PC-3 (cell line): ENCODE results near the gene POP4. TPM values are rescaled to one million over a fixed set of nuclear protein-coding genes. Genes with fewer than 3 reads are reported as not detected.

Experiments
- ATAC-seq: fragments of 200-7000 bp; cut with Tn5 transposase; 2 replicates; pipeline ENCODE4 v1.9.1; 2020; ENCODE audit warnings: mild to moderate bottlenecking, moderate library complexity
- BruUV-seq: library from RNA; stranded (reverse); fragments of 400-500 nt; replicated peaks from 2 replicates; lab custom pipeline; 2021; lab: Mats Ljungman, UMichigan
- CTCF ChIA-PET: fragments of 300-600 bp; sonication (Branson Sonifier 250); formaldehyde crosslinking; loops from one replicate; lab custom pipeline; 2022; ENCODE audit warnings: antibody characterized with exemption; lab: Charles Lee
- POLR2A ChIA-PET: fragments of 300-600 bp; sonication (Branson Sonifier 250); formaldehyde crosslinking; loops from one replicate; lab custom pipeline; 2022; ENCODE audit warnings: antibody characterized with exemption; ENCODE audit not compliant: unreplicated experiment; lab: Charles Lee
- DNase-seq: peaks from one replicate; pipeline ENCODE4 v3.0.0-alpha.2; 2015
- H2AFZ ChIP-seq: fragments of 300-600 bp; sonication (generic); 2 replicates; pipeline ENCODE4 v1.6.0; 2016; ENCODE audit warnings: antibody characterized with exemption, low read length
- H3F3A ChIP-seq: fragments of 300-600 bp; sonication (generic); one replicate; pipeline ENCODE4 v1.6.0; 2017; ENCODE audit warnings: antibody characterized with exemption, low read length, control low read depth, mild to moderate bottlenecking; ENCODE audit not compliant: unreplicated experiment
- H3K27ac ChIP-seq: fragments of 300-600 bp; sonication (generic); 2 replicates; pipeline ENCODE4 v1.5.1; 2016; ENCODE audit warnings: mild to moderate bottlenecking, low read length
- H3K27me3 ChIP-seq: fragments of 300-600 bp; sonication (generic); 2 replicates; pipeline ENCODE4 v1.6.1; 2016; ENCODE audit warnings: low read length, mixed read lengths
- H3K36me3 ChIP-seq: fragments of 300-600 bp; sonication (generic); 2 replicates; pipeline ENCODE4 v1.6.1; 2016; ENCODE audit warnings: low read depth, mixed run types, low read length, mixed read lengths
- H3K4me1 ChIP-seq: fragments of 300-600 bp; sonication (generic); 2 replicates; pipeline ENCODE4 v1.5.1; 2016; ENCODE audit warnings: low read length; ENCODE audit not compliant: insufficient read depth
- H3K4me2 ChIP-seq: fragments of 300-600 bp; sonication (generic); 2 replicates; pipeline ENCODE4 v1.6.0; 2016; ENCODE audit warnings: low read length
- H3K4me3 ChIP-seq: fragments of 300-600 bp; sonication (generic); 2 replicates; pipeline ENCODE4 v1.5.1; 2016; ENCODE audit warnings: mild to moderate bottlenecking, low read length, mixed read lengths
- H3K79me2 ChIP-seq: fragments of 300-600 bp; sonication (generic); 2 replicates; pipeline ENCODE4 v1.6.1; 2017; ENCODE audit warnings: low read length, mixed read lengths
- H3K9ac ChIP-seq: fragments of 300-600 bp; sonication (generic); 2 replicates; pipeline ENCODE4 v1.6.0; 2016; ENCODE audit warnings: mild to moderate bottlenecking, low read length
- H3K9me2 ChIP-seq: fragments of 300-600 bp; sonication (generic); replicated peaks from 2 replicates; pipeline ENCODE4 v1.6.1; 2016; ENCODE audit warnings: mixed run types, low read length, mixed read lengths
- H3K9me3 ChIP-seq: fragments of 300-600 bp; sonication (generic); 2 replicates; pipeline ENCODE4 v1.6.1; 2016; ENCODE audit warnings: low read length, mixed read lengths
- H4K20me1 ChIP-seq: fragments of 300-600 bp; sonication (generic); 2 replicates; pipeline ENCODE4 v1.6.1; 2016; ENCODE audit warnings: low read length, mixed read lengths
- CTCF ChIP-seq: fragments of 300-600 bp; sonication (generic); conservative IDR thresholded peaks from 2 replicates; pipeline ENCODE4 v1.5.1; 2017; ENCODE audit warnings: antibody characterized with exemption, low read depth, mild to moderate bottlenecking, low read length
- EZH2 ChIP-seq: fragments of 300-600 bp; sonication (generic); IDR thresholded peaks from one replicate; pipeline ENCODE4 v1.6.1; 2017; ENCODE audit warnings: antibody characterized with exemption, mild to moderate bottlenecking, low read length; ENCODE audit not compliant: unreplicated experiment
- EZH2phosphoT487 ChIP-seq: fragments of 300-600 bp; sonication (generic); IDR thresholded peaks from 2 replicates; pipeline ENCODE4 v1.6.1; 2018; ENCODE audit warnings: mild to moderate bottlenecking, antibody characterized with exemption, low read length, borderline replicate concordance
- intact Hi-C: fragments of 100-400 bp; cut with micrococcal nuclease; formaldehyde crosslinking; loops from 2 replicates; pipeline ENCODE4 v1.9.0; 2023
- total RNA-seq: library from RNA; depleted of rRNA; stranded (reverse); fragments of >200 nt; gene quantifications from 2 replicates; pipeline ENCODE4 v1.2.3, GENCODE V29; 2014

Gene POP4
- total RNA-seq, 1 experiment from 2014 or later: 115 TPM

- TF ChIP-seq EZH2phosphoT487 (no peak), CTCF (no peak), EZH2 (no peak)
- POLR2A ChIA-PET: no interaction called here
- Histone ChIP-seq H3K27ac (no peak overlapping the region), H3K79me2 (peaks cover 5% of the 10 kb centered on the region), H3K9me2 (no peaks in the 10 kb centered on the region), H3K4me1 (peaks cover 32% of the 10 kb centered on the region), H2AFZ (no peak overlapping the region), H4K20me1 (no peaks in the 10 kb centered on the region), H3K4me2 (no peak overlapping the region), H3K36me3 (no peaks in the 10 kb centered on the region), H3K9me3 (no peaks in the 10 kb centered on the region), H3K4me3 (no peak overlapping the region), H3F3A (no peaks in the 10 kb centered on the region), H3K27me3 (no peaks in the 10 kb centered on the region), H3K9ac (no peak overlapping the region)
- ATAC-seq (no peak), DNase-seq (no peak)
- no TSS peak for BruUV-seq
- intact Hi-C loops: loop anchor here (5.0 kb wide), 1 partner anchor 39 kb away; no protein-coding TSS in a partner anchor
- CTCF ChIA-PET: no interaction called here
These were observed 54.8 kb downstream of the POP4 start for GRCh38 chr19:29660835-29661234.

GRCh38 chr19:29662278-29662603, 56.2 kb downstream of the POP4 start:
- ChIA-PET POLR2A (no interaction called here), CTCF (interaction anchor here (0.5 to 0.6 kb wide), 2 partner anchors 30 to 54 kb away, joined by 3 to 8 read pairs; no protein-coding TSS in a partner anchor)
- peak overlapping the region; percentile 94 for H3K27ac ChIP-seq
- H3K4me3 ChIP-seq: peak overlapping the region; percentile 56
- TF ChIP-seq EZH2phosphoT487 (no peak), CTCF (no peak), EZH2 (no peak)
- peaks cover 4% of the 10 kb centered on the region; the same call in 1 of the 2 replicates for H4K20me1 ChIP-seq
- H2AFZ ChIP-seq: peak overlapping the region; percentile 70
- H3K27me3 ChIP-seq: no peaks in the 10 kb centered on the region
- H3K9me2 ChIP-seq: no peaks in the 10 kb centered on the region
- H3K4me2 ChIP-seq: peak overlapping the region; percentile 88
- TSS peak; percentile 16 for BruUV-seq
- no peaks in the 10 kb centered on the region for H3F3A ChIP-seq
- H3K9me3 ChIP-seq: no peaks in the 10 kb centered on the region
- peak overlapping the region; percentile 66 for H3K9ac ChIP-seq
- peaks cover 40% of the 10 kb centered on the region for H3K4me1 ChIP-seq
- DNase-seq (no peak), ATAC-seq (no peak)
- intact Hi-C loops: loop anchor here (5.0 kb wide), 1 partner anchor 40 kb away; no protein-coding TSS in a partner anchor
- peaks cover 17% of the 10 kb centered on the region for H3K79me2 ChIP-seq
- no peaks in the 10 kb centered on the region for H3K36me3 ChIP-seq
